HCT116 (cell line): ENCODE results near the gene MEG3. TPM values are rescaled to one million over a fixed set of nuclear protein-coding genes. Genes with fewer than 3 reads are reported as not detected.

Experiments
- CEBPB ChIP-seq: IDR thresholded peaks from 2 replicates; pipeline ENCODE4 v1.6.1; 2012; ENCODE audit warnings: low read depth
- CTCF ChIP-seq, 3 experiments: fragments of 200-600 bp in 1 of 3; sonication (generic) in 1 of 3; IDR thresholded peaks in 2 of 3; conservative IDR thresholded peaks in 1 of 3; 2 replicates each; pipeline ENCODE4 v1.5.1; 2012 to 2017; ENCODE audit warnings: low read depth in 2 of 3, low read length in 2 of 3, antibody characterized with exemption in 1 of 3, borderline replicate concordance in 1 of 3, control low read depth in 1 of 3, mild to moderate bottlenecking in 1 of 3, mixed read lengths in 1 of 3, mixed run types in 1 of 3, moderate library complexity in 1 of 3; ENCODE audit not compliant: insufficient read depth in 1 of 3
- EZH2 ChIP-seq: fragments of 200-600 bp; sonication (generic); IDR thresholded peaks from 2 replicates; pipeline ENCODE4 v1.6.1; 2017; ENCODE audit warnings: antibody characterized with exemption, mixed run types
- MAX ChIP-seq: IDR thresholded peaks from 2 replicates; pipeline ENCODE4 v1.6.1; 2012
- SRF ChIP-seq: IDR thresholded peaks from 2 replicates; pipeline ENCODE4 v1.6.1; 2012; ENCODE audit warnings: low read depth
- YY1 ChIP-seq: IDR thresholded peaks from 2 replicates; pipeline ENCODE4 v1.6.1; 2011; ENCODE audit warnings: low read length, low read depth, moderate library complexity, mild to moderate bottlenecking; ENCODE audit not compliant: insufficient replicate concordance; ENCODE audit errors: extremely low read depth
- ZFX ChIP-seq: fragments of 450-650 bp; IDR thresholded peaks from 2 replicates; pipeline ENCODE4 v1.6.1; 2017
- total RNA-seq: library from RNA; stranded (reverse); gene quantifications from one replicate; pipeline ENCODE4 v1.2.1, GENCODE V29; 2021; ENCODE audit not compliant: unreplicated experiment
- TF ChIP-seq, protein P1 (sequence below): IDR thresholded peaks from 2 replicates; pipeline ENCODE4 v1.6.1; 2012; ENCODE audit warnings: low read depth

MEG3 gene
- total RNA-seq, 1 experiment from 2014 or later: 2.5 TPM

DNA sequence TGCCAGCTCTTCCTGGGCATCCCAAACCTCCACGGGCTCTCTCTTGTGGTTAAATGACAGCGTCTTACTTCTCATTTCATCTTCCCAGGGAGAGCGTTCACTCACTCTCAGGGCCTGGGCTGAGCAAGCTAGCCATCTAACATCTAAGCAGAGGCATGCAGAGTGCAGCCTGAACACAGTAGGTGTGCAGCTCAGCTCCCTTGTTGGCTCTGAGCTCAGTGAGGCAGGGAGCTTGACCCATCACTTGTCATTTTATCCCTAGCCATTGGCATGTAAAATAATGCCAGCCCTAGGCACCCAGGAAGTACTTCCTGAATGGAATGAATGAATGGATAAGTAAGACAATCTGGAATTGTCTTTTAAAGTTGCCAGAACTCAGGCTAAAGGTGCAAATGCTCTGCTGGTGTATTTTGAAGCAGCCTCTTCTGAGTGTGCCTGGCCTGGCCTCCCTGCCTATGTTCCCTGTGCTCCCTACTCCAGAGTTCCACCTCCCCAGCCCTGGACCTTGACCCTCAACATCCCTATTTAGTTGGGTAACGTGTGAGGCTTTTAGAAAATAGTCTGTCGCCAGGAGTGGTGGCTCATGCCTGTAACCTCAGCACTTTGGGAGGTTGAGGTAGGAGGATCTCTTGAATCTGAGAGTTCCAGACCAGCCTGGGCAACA, 9.5 kb upstream of the MEG3 start (continued):
- TF ChIP-seq, protein P1, sequence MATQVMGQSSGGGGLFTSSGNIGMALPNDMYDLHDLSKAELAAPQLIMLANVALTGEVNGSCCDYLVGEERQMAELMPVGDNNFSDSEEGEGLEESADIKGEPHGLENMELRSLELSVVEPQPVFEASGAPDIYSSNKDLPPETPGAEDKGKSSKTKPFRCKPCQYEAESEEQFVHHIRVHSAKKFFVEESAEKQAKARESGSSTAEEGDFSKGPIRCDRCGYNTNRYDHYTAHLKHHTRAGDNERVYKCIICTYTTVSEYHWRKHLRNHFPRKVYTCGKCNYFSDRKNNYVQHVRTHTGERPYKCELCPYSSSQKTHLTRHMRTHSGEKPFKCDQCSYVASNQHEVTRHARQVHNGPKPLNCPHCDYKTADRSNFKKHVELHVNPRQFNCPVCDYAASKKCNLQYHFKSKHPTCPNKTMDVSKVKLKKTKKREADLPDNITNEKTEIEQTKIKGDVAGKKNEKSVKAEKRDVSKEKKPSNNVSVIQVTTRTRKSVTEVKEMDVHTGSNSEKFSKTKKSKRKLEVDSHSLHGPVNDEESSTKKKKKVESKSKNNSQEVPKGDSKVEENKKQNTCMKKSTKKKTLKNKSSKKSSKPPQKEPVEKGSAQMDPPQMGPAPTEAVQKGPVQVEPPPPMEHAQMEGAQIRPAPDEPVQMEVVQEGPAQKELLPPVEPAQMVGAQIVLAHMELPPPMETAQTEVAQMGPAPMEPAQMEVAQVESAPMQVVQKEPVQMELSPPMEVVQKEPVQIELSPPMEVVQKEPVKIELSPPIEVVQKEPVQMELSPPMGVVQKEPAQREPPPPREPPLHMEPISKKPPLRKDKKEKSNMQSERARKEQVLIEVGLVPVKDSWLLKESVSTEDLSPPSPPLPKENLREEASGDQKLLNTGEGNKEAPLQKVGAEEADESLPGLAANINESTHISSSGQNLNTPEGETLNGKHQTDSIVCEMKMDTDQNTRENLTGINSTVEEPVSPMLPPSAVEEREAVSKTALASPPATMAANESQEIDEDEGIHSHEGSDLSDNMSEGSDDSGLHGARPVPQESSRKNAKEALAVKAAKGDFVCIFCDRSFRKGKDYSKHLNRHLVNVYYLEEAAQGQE: no peak
- TF ChIP-seq MAX (no peak), ZFX (no peak), SRF (no peak), YY1 (no peak), CEBPB (no peak), CTCF (IDR thresholded peaks at IDR 0.05 in 2 of 3, conservative IDR thresholded peaks at IDR 0.05 in 1 of 3; ENCODE audit: borderline replicate concordance in 1 of 3, insufficient read depth in 1 of 3, low read depth in 2 of 3, low read length in 2 of 3) (no peak), EZH2 (no peak)
